OCI-M1 (cell line): Measurements from ENCODE around the gene PERM1.
A peak's percentile ranks its signal among the peaks of the same experiment; 100 is the strongest.
"Not testable (repeated sequence)": the region's sequence is repeated elsewhere in the genome, so short reads cannot be mapped to it uniquely, and the experiment has no call there.

ENCODE experiments used
- DNase-seq: peaks from one replicate; lab custom pipeline; 2025; lab: John Stamatoyannopoulos, UW

Gene PERM1

GRCh38 chr1:978069-978834 lies 3.6 kb downstream of the PERM1 start:
- no peak for DNase-seq

- DNase-seq, result not testable (repeated sequence)
These were observed 5.1 kb downstream of the PERM1 start for GRCh38 chr1:976791-977190.

- peak; percentile 74 for DNase-seq
These were observed 5.8 kb downstream of the PERM1 start for GRCh38 chr1:975896-976683.

- DNase-seq, result no peak
These were observed 6.5 kb downstream of the PERM1 start for GRCh38 chr1:975365-975764.

GRCh38 chr1:974687-975328 lies 7.1 kb downstream of the PERM1 start:
- no peak for DNase-seq

GRCh38 chr1:974293-974640 lies 7.6 kb downstream of the PERM1 start:
- no peak for DNase-seq

- DNase-seq, result no peak
These were observed 8.2 kb downstream of the PERM1 start for GRCh38 chr1:973459-974292.

GRCh38 chr1:972726-973458 lies 9.0 kb downstream of the PERM1 start:
- DNase-seq, result no peak

- no peak for DNase-seq
These were observed 10.0 kb downstream of the PERM1 start for GRCh38 chr1:971751-972506.

GRCh38 chr1:970973-971730 lies 10.7 kb downstream of the PERM1 start:
- DNase-seq, result no peak

GRCh38 chr1:970242-970972 lies 11.5 kb downstream of the PERM1 start:
- no peak for DNase-seq

- DNase-seq, result no peak
These were observed 12.5 kb downstream of the PERM1 start for GRCh38 chr1:969260-969855.

- no peak for DNase-seq
These were observed 14.2 kb downstream of the PERM1 start for GRCh38 chr1:967466-968343.

- DNase-seq, result peak; percentile 74
These were observed 15.1 kb downstream of the PERM1 start for GRCh38 chr1:966704-967300.

GRCh38 chr1:966135-966703 lies 15.7 kb downstream of the PERM1 start, which contains the start of gene PLEKHN1:
Gene PLEKHN1 (plus strand): TSS chr1:966482. CDS start chr1:966532, 50 bp downstream.
- DNase-seq, result peak; percentile 35

- DNase-seq, result no peak
These were observed 16.3 kb downstream of the PERM1 start for GRCh38 chr1:965526-966134.
